IPS-NIHi7 (cell line): ENCODE measurements around the gene CALML4.

Experiments used
- DNase-seq: peaks from one replicate; pipeline ENCODE4 v3.0.0; 2012; ENCODE audit warnings: mixed read lengths; ENCODE audit errors: extremely low spot score

Gene CALML4

DNA sequence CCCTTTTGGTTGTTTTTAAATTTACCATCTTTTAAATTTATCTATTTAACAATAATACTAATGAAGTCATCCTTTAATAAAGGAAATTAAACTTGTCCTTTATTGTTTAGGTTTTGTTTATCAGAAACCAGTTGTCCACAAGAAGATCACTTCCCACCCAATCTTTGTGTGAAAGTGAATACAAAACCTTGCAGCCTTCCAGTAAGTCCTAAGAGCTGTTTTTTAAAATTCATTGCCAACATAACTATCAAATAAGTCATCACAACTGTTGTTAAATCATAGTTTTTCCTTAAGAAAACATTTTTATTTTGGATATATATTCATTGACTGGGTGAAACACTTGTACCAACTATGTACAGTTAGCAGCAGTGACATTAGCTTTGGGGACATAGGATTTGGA lies 59.4 kb downstream of the CALML4 start:
- DNase-seq = no peak

DNA sequence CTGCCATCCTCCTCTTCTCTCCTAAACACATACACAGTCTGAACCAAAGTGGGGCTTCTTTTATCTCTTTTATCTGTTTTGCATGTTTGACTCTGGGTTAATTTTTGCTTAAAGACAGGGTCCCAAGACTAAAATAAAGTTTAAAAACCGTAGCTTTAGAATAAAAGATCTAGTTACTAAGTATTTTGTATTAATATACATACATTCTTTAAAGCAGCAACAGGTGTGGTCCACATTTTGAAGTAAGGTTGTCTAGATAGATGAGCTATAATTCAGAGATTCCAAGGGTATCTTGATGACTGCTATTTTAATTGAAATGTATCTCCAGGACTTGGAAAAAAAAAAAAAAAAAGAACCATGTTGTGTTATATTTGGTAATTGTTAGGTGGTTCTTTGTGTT lies 61.3 kb downstream of the CALML4 start:
- DNase-seq = no peak

DNA sequence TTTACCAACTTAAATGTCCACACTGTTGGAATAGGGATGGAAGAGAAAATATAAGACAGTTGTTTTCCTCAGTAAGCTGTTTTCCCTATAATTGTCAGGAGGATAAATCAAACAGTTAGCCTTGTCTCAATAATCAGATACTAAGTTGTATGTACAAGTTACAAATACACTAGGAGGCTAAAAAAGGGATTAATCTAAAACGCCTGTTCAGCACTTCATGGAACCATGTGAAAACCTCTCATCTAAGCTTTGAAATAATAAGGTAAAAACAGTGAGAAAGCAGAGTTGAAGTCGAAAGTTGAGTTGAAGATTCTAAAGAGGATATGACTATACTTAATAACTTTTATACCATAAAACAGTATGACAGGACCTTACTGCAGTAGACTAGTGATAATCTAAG lies 62.0 kb downstream of the CALML4 start:
- no peak for DNase-seq
